Measurements from ENCODE around the gene ATP8B3. TPM values are rescaled to one million over a fixed set of nuclear protein-coding genes. Genes with fewer than 3 reads are reported as not detected.
A peak's percentile ranks its signal among the peaks of the same experiment; 100 is the strongest.

ATP8B3 gene
- total and polyA plus RNA-seq, 10 of the 15 experiments (the other 5 are each of a cell fraction or from before 2014, with no cell fraction given) = 0.13 to 1.7 (median 0.52) TPM

GRCh38 chr19:1813192-1814182 lies 1.4 kb upstream of the ATP8B3 start:
- ChIA-PET POLR2A (no interaction called here), RAD21 (ENCODE audit: unreplicated experiment) (no interaction called here), CTCF (interaction anchor here (0.6 to 1.4 kb wide), 7 partner anchors 12 to 141 kb away, joined by 3 to 8 read pairs (median 4); no protein-coding TSS in a partner anchor), SMC1A (ENCODE audit: uncharacterized antibody, unreplicated experiment) (no interaction called here)
- no peaks in the 10 kb centered on the region for H3K9me3 ChIP-seq (replicated peaks; ENCODE audit: control insufficient read depth, insufficient read depth, low read length)
- peak overlapping the region; percentile 46 for H3K27ac ChIP-seq (ENCODE audit: control insufficient read depth, insufficient read depth)
- no peaks in the 10 kb centered on the region for H3K79me2 ChIP-seq (ENCODE audit: control insufficient read depth, insufficient read depth, low read length)
- intact Hi-C loops (cut with micrococcal nuclease; ENCODE audit: unreplicated experiment) (no loop called here), in situ Hi-C loops (cut with MboI) (no loop called here)
- H3K4me2 ChIP-seq (ENCODE audit: control insufficient read depth, insufficient read depth) = peak overlapping the region; percentile 87
- H3K4me1 ChIP-seq (ENCODE audit: control insufficient read depth, insufficient read depth, low read length) = peaks cover 3% of the 10 kb centered on the region; the same call in 1 of the 2 replicates
- no peak for ATAC-seq
- no peaks in the 10 kb centered on the region for H4K20me1 ChIP-seq (ENCODE audit: control insufficient read depth, insufficient read depth)
- no TSS peak for BruUV-seq (replicated peaks)
- WGBS (ENCODE audit: insufficient coverage, insufficient replicate concordance, low lambda C conversion rate, missing lambda C conversion rate) = 51% methylated on average over 21 of the region's 21 CpGs
- H3K36me3 ChIP-seq (ENCODE audit: control insufficient read depth in 2 of 2, insufficient read depth in 2 of 2, low read length in 1 of 2) = peaks cover 0 to 19% of the 10 kb centered on the region in 2 experiments; a peak in 2 of 4 replicates
- peak overlapping the region; percentile 88 for H2AFZ ChIP-seq (ENCODE audit: control insufficient read depth, low read depth, low read length)
- peak overlapping the region; percentile 48; the same call in 1 of the 2 replicates for H3K9ac ChIP-seq (ENCODE audit: control insufficient read depth, insufficient read depth, low read length)
- H3K27me3 ChIP-seq (replicated peaks in 1 of 2; ENCODE audit: control insufficient read depth in 2 of 2, insufficient read depth in 2 of 2, low read length in 1 of 2) = no peaks in the 10 kb centered on the region
- TF ChIP-seq SMARCA5 (IDR thresholded peaks at IDR 0.05) = 0 out of 2 replicates have a peak, but pooled peaks have one; percentile 9
- TF ChIP-seq ATF7 (IDR thresholded peaks at IDR 0.05; ENCODE audit: low read depth) = no peak
- TF ChIP-seq ZNF592 (IDR thresholded peaks at IDR 0.05) = no peak
- no peak for TF ChIP-seq NR2C1 (IDR thresholded peaks at IDR 0.05)
- FAIRE-seq = no peak
- H3K4me3 ChIP-seq = peak overlapping the region; percentile 75
- DNase-seq (ENCODE audit: low read depth, low spot score) = no peak

Data from GM12878 (cell line).